Measurements from ENCODE around the gene SPINK5.

The SPINK5 gene

DNA sequence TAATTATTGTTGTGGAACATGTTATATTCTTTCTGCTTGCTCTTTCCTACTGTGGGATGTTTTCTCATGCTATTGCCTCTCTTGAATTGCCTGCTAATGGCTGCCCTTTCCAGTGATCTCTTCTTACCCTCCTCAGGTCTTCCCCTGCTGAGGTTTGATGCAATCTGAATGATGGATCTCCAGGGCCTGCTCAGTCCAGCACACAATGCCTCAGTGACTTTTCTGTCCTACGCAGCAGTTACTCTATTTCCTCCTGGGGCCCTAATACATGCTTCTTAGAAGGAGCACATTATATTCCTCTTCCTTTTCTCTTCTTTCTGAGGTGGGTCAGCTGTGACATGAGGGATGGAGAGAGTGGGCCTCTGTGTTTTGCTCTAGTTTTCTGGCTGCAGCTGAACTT is 104.5 kb downstream of the SPINK5 start, which contains the start of gene SPINK14:
Gene SPINK14, plus strand, starts transcription at position 301 of the 400 bp plus-strand sequence. CDS start 1,187 bp downstream, outside the sequence.
- Mint-ChIP-seq H3K27ac (no peak within 1 kb of the TSS), H3K4me3 (no peak within 1 kb of the TSS), H3K27me3 (ENCODE audit: low read depth) (no peaks in the 10 kb centered on the region), H3K36me3 (ENCODE audit: low read depth) (no peaks in the 10 kb centered on the region), H3K9me3 (no peaks in the 10 kb centered on the region), H3K4me1 (no peaks in the 10 kb centered on the region)
- TF ChIP-seq, protein P1, sequence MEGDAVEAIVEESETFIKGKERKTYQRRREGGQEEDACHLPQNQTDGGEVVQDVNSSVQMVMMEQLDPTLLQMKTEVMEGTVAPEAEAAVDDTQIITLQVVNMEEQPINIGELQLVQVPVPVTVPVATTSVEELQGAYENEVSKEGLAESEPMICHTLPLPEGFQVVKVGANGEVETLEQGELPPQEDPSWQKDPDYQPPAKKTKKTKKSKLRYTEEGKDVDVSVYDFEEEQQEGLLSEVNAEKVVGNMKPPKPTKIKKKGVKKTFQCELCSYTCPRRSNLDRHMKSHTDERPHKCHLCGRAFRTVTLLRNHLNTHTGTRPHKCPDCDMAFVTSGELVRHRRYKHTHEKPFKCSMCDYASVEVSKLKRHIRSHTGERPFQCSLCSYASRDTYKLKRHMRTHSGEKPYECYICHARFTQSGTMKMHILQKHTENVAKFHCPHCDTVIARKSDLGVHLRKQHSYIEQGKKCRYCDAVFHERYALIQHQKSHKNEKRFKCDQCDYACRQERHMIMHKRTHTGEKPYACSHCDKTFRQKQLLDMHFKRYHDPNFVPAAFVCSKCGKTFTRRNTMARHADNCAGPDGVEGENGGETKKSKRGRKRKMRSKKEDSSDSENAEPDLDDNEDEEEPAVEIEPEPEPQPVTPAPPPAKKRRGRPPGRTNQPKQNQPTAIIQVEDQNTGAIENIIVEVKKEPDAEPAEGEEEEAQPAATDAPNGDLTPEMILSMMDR (IDR thresholded peaks at IDR 0.05; ENCODE audit: unreplicated experiment in 3 of 3), result no peak

DNA sequence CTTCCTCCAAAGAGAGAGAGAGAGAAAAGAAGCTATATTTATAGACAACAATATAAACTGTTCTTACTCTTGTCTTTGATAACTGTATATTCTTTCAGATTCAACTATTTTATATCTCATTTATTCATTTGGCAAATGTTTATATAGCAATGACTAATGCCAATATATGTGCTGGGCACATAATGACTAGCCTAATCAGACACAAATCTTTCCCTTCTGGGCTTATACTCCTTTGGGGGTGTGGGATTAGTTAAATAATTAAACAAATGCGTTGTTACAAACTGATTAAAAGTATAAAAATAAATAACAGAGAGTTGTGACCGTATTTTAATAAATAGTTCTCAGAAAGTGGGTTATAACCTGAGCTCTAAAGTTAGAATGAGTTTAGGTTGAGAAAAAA is 108.6 kb downstream of the SPINK5 start:
- H3K4me3 Mint-ChIP-seq, result no peak overlapping the region
- H3K36me3 Mint-ChIP-seq (ENCODE audit: low read depth), result no peaks in the 10 kb centered on the region
- H3K27me3 Mint-ChIP-seq (ENCODE audit: low read depth), result no peaks in the 10 kb centered on the region
- H3K27ac Mint-ChIP-seq, result no peak overlapping the region
- TF ChIP-seq, protein P1 (IDR thresholded peaks at IDR 0.05; ENCODE audit: unreplicated experiment in 3 of 3), result no peak
- H3K4me1 Mint-ChIP-seq, result no peaks in the 10 kb centered on the region
- H3K9me3 Mint-ChIP-seq, result no peaks in the 10 kb centered on the region

DNA sequence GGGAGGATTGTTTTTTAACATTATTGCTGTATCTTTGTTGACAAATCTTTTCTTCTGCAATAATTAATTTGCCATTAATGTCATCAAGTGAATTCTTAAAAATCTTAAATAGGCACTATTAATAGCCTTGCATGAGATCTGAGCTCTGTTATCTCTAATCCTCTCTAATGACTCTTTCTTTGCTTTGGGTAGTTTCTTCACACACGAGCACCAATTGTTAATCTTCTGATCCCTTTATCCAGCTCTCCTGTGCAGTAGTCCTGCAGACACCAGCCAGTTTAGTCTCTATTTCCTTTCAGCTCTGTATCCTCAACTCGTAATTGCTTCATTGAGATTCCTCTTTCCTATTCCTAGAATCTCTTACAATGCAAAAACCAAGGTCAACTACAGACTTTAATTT is 112.7 kb downstream of the SPINK5 start:
- no peaks in the 10 kb centered on the region for H3K36me3 Mint-ChIP-seq (ENCODE audit: low read depth)
- TF ChIP-seq, protein P1 (IDR thresholded peaks at IDR 0.05; ENCODE audit: unreplicated experiment in 3 of 3), result no peak
- H3K9me3 Mint-ChIP-seq, result no peaks in the 10 kb centered on the region
- no peak overlapping the region for H3K4me3 Mint-ChIP-seq
- H3K27ac Mint-ChIP-seq, result no peak overlapping the region
- H3K27me3 Mint-ChIP-seq (ENCODE audit: low read depth), result no peaks in the 10 kb centered on the region
- H3K4me1 Mint-ChIP-seq, result no peaks in the 10 kb centered on the region

DNA sequence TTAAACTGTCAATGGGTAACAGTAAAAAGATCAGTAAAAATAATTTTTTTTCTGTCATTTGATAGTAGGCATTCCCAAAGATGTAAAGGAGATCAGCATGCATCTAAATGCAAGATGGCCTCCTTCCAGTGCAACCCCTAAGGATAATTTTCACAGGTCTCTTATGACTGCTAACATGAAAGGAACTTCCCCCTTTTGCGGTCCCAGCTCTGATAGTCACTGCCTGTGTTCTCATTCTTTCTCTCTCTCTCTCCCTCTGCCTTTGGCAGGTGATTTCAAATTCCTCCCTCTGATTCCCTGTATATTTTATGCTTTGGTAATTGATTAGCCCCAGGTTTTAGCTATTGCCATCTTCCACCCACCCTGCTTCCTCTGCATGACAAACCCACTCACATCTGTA is 113.4 kb downstream of the SPINK5 start:
- TF ChIP-seq, protein P1 (IDR thresholded peaks at IDR 0.05; ENCODE audit: unreplicated experiment in 3 of 3), result no peak
- Mint-ChIP-seq H3K36me3 (ENCODE audit: low read depth) (no peaks in the 10 kb centered on the region), H3K4me3 (no peak overlapping the region), H3K4me1 (no peaks in the 10 kb centered on the region), H3K27ac (no peak overlapping the region), H3K9me3 (no peaks in the 10 kb centered on the region), H3K27me3 (ENCODE audit: low read depth) (no peaks in the 10 kb centered on the region)

DNA sequence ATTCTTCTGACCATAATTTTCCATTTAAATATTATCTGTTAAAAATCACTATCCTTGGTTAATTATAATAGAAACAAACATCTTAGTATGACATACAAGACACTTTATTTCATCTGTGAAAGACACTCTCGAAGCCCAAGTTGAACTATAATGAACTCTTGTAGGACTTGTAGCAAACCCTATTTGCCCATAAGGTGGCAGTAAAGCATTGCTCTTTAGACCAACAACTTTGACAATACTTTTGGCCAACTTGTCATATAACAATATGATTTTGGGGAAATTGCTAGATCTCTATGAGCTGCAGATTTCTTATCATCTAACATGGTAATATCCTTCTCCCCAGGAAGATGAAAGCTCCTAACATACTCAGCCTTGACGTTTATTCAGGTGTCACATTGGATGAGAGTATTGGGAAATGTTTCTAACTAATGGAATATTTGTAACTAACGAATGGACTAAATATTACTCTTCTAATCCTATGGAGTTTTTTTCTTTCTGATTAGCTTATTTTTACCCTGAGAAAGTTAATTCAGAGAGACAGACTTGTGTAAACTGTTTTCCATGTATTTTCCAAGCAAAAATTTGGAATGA is 115.5 kb downstream of the SPINK5 start:
- TF ChIP-seq, protein P1 (IDR thresholded peaks at IDR 0.05; ENCODE audit: unreplicated experiment in 3 of 3), result peak; percentile 70 to 78 (median 72)
- Mint-ChIP-seq H3K27ac (no peak overlapping the region), H3K27me3 (ENCODE audit: low read depth) (no peaks in the 10 kb centered on the region), H3K36me3 (ENCODE audit: low read depth) (no peaks in the 10 kb centered on the region), H3K9me3 (no peaks in the 10 kb centered on the region), H3K4me3 (no peak overlapping the region), H3K4me1 (no peaks in the 10 kb centered on the region)
